A673 (cell line): Measurements from ENCODE around the gene LRRC3. TPM values are rescaled to one million over a fixed set of nuclear protein-coding genes. Genes with fewer than 3 reads are reported as not detected.

Experiments
- BruUV-seq: library from RNA; stranded (reverse); fragments of 400-500 nt; replicated peaks from 2 replicates; lab custom pipeline; 2021; lab: Mats Ljungman, UMichigan
- CTCF ChIA-PET: fragments of 300-600 bp; sonication (Branson Sonifier 250); formaldehyde crosslinking; loops from one replicate; lab custom pipeline; 2022; ENCODE audit warnings: antibody characterized with exemption; lab: Charles Lee
- POLR2A ChIA-PET: fragments of 300-600 bp; sonication (Branson Sonifier 250); formaldehyde crosslinking; loops from one replicate; lab custom pipeline; 2022; ENCODE audit warnings: antibody characterized with exemption; ENCODE audit not compliant: low non-redundant PET; lab: Charles Lee
- DNase-seq: peaks from one replicate; pipeline ENCODE4 v3.0.0-alpha.2; 2015; ENCODE audit warnings: low spot score
- H3K27ac ChIP-seq: fragments of 200-600 bp; sonication (generic); 2 replicates; pipeline ENCODE4 v1.5.1; 2016; ENCODE audit warnings: mixed run types, low read depth, mild to moderate bottlenecking, mixed read lengths, antibody characterized with exemption, low read length; ENCODE audit not compliant: poor library complexity, severe bottlenecking
- H3K27me3 ChIP-seq: fragments of 200-600 bp; sonication (generic); replicated peaks from 2 replicates; pipeline ENCODE4 v1.6.1; 2017; ENCODE audit warnings: mixed run types, low read depth, mild to moderate bottlenecking, mixed read lengths, antibody characterized with exemption, low read length; ENCODE audit not compliant: insufficient read depth, poor library complexity
- H3K36me3 ChIP-seq: fragments of 200-600 bp; sonication (generic); 2 replicates; pipeline ENCODE4 v1.6.1; 2016; ENCODE audit warnings: mixed run types, mild to moderate bottlenecking, mixed read lengths, antibody characterized with exemption, low read length; ENCODE audit not compliant: insufficient read depth, poor library complexity, severe bottlenecking
- H3K4me1 ChIP-seq: fragments of 200-600 bp; sonication (generic); 2 replicates; pipeline ENCODE4 v1.6.1; 2017; ENCODE audit warnings: mixed run types, mild to moderate bottlenecking, mixed read lengths, antibody characterized with exemption, low read length; ENCODE audit not compliant: insufficient read depth, poor library complexity, severe bottlenecking
- H3K4me3 ChIP-seq: fragments of 200-600 bp; sonication (generic); 2 replicates; pipeline ENCODE4 v1.5.1; 2016; ENCODE audit warnings: low read depth, mixed run types, mild to moderate bottlenecking, mixed read lengths, low read length; ENCODE audit not compliant: poor library complexity, severe bottlenecking
- H3K9me3 ChIP-seq: fragments of 200-600 bp; sonication (generic); 2 replicates; pipeline ENCODE4 v1.6.1; 2016; ENCODE audit warnings: mixed run types, low read depth, mild to moderate bottlenecking, mixed read lengths, antibody characterized with exemption, low read length; ENCODE audit not compliant: poor library complexity, severe bottlenecking
- EZH2 ChIP-seq: fragments of 200-600 bp; sonication (generic); IDR thresholded peaks from 2 replicates; pipeline ENCODE4 v1.6.1; 2017; ENCODE audit warnings: borderline replicate concordance, low read depth, mild to moderate bottlenecking, mixed read lengths, antibody characterized with exemption, low read length; ENCODE audit not compliant: poor library complexity, severe bottlenecking
- intact Hi-C: fragments of 100-400 bp; cut with micrococcal nuclease; formaldehyde crosslinking; loops from one replicate; pipeline ENCODE4 v1.10.0; 2022; ENCODE audit not compliant: unreplicated experiment
- total RNA-seq: library from RNA; stranded (reverse); gene quantifications from 2 replicates; pipeline ENCODE4 v1.2.3, GENCODE V29; 2021
- TF ChIP-seq, protein P1 (sequence below): fragments of 300-800, 200-600 bp; sonication (generic); conservative IDR thresholded peaks from 2 replicates; pipeline ENCODE4 v1.5.1; 2017; ENCODE audit warnings: low read depth, mild to moderate bottlenecking, antibody characterized with exemption, low read length, moderate library complexity, mixed read lengths

LRRC3 gene
- total RNA-seq, 1 experiment from 2014 or later = 1.5 TPM

DNA sequence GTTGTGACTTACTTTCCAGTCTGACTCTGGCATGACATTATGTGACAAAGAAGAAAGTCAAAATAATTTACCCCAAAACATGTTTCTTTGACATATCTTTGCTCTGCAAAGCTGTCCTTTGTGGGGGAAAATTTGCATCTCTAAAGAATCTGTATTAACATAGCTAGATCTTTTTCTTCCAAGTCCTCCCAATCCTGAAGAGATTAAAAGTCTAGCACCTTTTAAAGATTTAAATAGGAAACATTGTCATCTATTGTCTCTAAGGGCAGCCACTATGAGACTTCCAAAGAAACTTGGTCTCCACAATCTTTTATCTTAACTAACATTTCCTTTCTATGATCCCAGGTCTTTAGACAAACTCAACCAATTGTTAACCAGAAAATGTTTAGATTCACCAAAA is 16.0 kb downstream of the LRRC3 start:
- H3K4me3 ChIP-seq = no peak overlapping the region
- TF ChIP-seq, protein P1, sequence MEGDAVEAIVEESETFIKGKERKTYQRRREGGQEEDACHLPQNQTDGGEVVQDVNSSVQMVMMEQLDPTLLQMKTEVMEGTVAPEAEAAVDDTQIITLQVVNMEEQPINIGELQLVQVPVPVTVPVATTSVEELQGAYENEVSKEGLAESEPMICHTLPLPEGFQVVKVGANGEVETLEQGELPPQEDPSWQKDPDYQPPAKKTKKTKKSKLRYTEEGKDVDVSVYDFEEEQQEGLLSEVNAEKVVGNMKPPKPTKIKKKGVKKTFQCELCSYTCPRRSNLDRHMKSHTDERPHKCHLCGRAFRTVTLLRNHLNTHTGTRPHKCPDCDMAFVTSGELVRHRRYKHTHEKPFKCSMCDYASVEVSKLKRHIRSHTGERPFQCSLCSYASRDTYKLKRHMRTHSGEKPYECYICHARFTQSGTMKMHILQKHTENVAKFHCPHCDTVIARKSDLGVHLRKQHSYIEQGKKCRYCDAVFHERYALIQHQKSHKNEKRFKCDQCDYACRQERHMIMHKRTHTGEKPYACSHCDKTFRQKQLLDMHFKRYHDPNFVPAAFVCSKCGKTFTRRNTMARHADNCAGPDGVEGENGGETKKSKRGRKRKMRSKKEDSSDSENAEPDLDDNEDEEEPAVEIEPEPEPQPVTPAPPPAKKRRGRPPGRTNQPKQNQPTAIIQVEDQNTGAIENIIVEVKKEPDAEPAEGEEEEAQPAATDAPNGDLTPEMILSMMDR = no peak
- no peak for TF ChIP-seq EZH2
- no peaks in the 10 kb centered on the region for H3K4me1 ChIP-seq
- no peaks in the 10 kb centered on the region for H3K36me3 ChIP-seq
- no peak overlapping the region for H3K27ac ChIP-seq
- BruUV-seq = no TSS peak
- POLR2A ChIA-PET = no interaction called here
- no peaks in the 10 kb centered on the region for H3K9me3 ChIP-seq
- H3K27me3 ChIP-seq = no peaks in the 10 kb centered on the region
- CTCF ChIA-PET = no interaction called here
- DNase-seq = no peak
- intact Hi-C loops = no loop called here

DNA sequence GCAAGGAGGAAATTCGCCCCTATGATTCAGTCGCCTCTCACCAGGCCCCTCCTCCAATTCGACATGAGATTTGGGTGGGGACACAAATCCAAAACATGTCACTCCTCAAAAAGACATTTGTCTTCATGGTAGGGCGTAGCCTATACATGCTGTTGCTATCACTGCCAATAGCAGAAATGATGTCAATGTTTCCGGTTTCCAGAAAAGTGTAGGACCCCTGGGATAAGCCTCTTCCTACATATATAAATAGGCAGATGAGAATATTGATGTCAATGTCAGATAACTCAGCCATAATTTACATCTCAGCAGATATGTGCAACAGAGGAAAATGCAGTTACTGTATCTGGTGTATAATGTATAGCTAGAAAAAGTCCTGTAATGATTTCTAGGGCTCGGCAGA is 16.7 kb downstream of the LRRC3 start:
- ChIA-PET CTCF (no interaction called here), POLR2A (no interaction called here)
- no TSS peak for BruUV-seq
- intact Hi-C loops = no loop called here
- Histone ChIP-seq H3K4me1 (no peaks in the 10 kb centered on the region), H3K27me3 (no peaks in the 10 kb centered on the region), H3K9me3 (no peaks in the 10 kb centered on the region), H3K27ac (no peak overlapping the region), H3K36me3 (no peaks in the 10 kb centered on the region), H3K4me3 (no peak overlapping the region)
- TF ChIP-seq, protein P1 = no peak
- no peak for TF ChIP-seq EZH2
- DNase-seq = peak; percentile 32

DNA sequence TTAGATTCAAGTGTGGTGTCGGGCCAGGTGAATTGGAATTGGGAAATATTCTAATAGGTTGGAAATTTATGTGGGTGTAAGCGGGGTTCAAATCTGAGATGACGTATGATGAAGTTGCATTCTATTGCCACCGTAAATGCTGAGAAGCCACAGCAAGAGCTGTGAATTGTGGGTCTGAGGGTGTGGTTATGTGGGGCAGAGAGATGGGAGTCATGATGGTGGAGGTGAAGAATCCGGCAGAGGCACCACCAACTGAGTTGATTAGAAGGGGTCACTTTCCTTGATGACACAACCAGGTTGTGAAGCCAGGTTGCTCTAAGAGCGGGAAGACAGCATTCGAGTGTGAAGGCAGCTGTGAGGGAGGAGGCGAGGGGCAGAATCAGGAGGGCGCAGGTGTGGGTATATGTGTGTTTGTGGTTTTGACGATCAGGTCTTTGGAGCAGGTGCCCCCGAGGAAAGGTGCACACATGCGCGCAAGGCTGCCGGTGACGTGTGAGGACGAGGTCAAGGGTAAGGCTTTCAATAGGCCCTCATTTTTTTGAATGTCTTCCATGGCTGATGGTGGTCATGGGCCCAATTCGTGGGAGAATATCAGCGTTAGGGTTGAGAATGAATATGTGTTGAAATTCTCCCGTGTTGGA is 18.7 kb downstream of the LRRC3 start:
- ChIA-PET CTCF (no interaction called here), POLR2A (no interaction called here)
- no peak for TF ChIP-seq EZH2
- TF ChIP-seq, protein P1 = no peak
- H3K27me3 ChIP-seq = no peaks in the 10 kb centered on the region
- no peak overlapping the region for H3K4me3 ChIP-seq
- no peaks in the 10 kb centered on the region for H3K9me3 ChIP-seq
- no TSS peak for BruUV-seq
- no peaks in the 10 kb centered on the region for H3K36me3 ChIP-seq
- no peak for DNase-seq
- no peak overlapping the region for H3K27ac ChIP-seq
- H3K4me1 ChIP-seq = no peaks in the 10 kb centered on the region
- intact Hi-C loops = no loop called here
